GM21526 (cell line): ENCODE measurements around the gene PHACTR1.

Experiments used
- ATAC-seq: cut with Tn5 transposase; IDR thresholded peaks from one replicate; pipeline ENCODE4 v1.9.1; 2021; ENCODE audit warnings: moderate library complexity; ENCODE audit not compliant: unreplicated experiment, low FRiP score

PHACTR1 gene

DNA sequence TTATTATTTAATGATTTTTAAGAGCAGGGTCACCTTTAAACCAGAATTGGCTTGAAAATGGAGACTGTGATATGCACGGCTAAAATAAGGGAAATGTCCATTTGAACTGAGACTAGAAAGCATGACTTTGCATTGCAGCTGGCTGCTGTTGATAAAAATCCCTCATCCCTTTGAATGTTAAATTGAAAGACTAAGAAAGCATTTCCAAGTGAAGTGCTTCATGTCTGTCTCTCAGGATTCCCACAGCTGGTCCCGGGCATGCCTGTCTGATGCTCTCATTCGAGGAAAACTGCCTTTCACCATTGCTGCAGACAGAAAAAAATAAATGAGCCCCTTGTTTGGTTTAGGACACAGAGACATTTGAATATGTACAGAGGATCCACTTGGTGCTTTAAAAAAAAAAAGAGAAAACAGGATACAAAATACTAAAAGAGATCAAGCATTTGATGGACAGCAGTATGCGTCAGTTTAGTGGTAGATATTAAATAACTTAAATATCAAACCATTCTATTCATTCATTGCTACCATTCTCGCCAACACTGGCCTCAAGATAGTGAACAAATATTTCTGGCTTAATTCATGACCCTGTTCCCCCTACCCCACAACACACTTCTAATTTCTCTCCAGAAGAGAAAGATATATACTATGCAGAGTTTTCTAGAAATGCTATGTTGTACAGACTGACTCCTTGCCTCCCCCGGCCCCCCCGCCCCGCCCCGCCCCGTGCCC, 556.8 kb downstream of the PHACTR1 start:
- ATAC-seq, result no peak

DNA sequence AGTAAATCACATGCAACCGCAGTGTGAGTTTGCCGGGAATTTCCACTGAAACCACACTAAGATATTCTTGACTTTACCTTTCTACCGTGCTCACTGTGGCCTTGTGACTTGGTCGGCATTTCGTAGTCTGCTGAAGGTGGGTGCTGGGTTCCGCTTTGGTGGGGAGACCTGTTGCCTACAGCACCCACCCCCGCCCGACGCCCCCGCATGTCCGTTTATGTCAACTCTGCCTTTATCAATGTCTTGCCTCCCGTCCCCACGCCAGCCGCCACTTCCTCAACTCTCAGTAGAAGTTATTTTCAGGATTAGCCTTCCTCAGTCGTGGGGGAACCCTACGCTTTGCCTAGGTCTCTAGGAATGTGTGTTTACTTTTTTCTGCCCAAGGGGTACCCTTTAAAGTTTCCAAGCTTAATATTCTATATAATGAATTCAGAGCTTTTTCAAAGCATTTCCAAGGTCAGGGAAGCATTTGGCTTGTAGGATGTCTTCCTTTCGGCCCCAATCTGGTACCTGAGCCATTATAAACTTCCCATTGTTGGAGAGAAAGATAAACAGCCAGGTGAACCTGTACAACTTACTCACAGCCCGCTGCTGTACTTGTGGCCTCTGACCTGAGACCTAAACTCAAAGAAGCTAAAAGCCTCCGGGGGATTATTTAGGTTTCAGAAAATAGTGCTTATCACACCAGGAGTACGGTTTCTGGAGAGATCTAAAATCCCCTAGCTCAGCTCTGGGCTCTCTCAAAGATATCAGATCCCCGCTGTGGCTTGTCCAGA, 557.6 kb downstream of the PHACTR1 start:
- no peak for ATAC-seq

DNA sequence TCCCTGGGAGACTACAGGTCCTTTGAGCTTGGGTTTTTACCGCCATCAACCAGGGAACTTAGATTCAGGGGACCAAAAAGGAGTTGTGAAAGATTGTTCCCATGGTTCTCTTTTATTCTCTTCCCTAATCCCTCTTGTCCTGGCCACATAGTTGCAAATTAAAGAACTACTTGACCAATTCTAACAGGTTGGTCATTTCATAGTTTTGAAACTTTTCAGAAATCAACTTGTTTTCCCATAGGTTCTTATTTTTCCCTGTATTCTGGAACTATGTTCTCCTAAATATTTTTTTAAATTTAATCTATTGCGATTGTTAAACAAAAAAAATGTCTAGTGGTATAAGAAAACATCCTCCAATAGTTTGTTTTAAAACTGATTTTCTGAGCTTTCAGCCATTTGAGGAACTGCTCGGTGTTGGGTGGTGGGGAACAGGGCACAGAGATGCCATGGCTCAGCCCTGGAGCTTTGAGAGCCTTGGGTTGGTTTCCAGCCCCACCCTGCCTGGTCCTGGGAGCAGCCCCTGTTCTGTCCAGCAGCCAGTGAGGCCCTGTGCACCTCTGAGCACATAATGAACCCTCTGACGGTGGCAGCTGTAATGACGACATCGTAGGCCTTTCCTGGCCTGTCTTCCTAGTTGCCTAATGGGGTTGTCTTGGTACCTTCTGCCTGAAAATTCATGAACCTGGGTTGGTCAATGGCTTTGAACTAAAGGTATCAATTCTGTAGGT, 558.3 kb downstream of the PHACTR1 start:
- ATAC-seq, result no peak

DNA sequence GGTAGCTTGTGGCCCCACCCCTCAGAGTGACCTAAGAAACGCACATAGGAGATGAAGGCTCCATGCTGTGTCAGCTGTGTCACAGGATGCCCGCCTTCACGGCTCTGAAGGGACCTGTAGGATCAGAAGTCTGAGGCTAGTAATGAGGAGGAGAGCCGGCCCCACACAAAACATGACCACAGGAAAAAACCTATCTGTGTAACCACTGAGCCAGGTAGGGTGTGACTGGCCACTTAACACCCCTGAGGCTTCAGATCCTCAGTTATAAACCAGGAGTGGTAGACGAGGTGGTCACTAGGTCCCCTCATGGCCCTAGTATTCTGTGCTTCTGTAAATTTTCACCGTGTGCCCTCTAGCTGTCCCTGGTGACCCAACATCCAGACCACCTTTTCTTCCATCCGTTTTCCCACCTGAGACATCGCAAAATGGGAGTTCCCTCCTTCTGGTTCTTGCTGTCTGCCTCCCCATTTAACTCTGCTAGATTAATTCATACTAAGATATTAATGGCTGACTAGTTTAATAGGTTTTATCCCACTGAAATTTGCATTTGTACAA, 558.9 kb downstream of the PHACTR1 start:
- no peak for ATAC-seq

DNA sequence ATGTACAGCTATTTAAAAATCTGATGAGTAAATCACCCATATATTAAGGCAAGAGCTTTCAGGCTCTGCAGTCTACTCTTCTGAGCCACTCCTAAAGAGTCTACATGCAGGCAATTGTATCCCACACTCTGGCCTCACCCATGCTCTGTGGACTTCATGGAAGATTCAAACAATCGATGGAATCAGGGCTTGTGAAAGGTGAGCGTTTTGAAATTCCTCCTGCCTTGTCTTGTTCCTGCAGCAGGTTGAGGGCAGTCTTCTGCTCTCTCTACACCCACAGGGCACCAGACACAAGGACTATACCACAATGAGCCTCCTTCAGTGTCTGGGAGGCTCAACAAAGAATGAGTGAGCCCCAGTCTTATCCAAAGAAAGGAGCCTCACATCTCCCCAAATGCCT, 560.7 kb downstream of the PHACTR1 start:
- no peak for ATAC-seq

DNA sequence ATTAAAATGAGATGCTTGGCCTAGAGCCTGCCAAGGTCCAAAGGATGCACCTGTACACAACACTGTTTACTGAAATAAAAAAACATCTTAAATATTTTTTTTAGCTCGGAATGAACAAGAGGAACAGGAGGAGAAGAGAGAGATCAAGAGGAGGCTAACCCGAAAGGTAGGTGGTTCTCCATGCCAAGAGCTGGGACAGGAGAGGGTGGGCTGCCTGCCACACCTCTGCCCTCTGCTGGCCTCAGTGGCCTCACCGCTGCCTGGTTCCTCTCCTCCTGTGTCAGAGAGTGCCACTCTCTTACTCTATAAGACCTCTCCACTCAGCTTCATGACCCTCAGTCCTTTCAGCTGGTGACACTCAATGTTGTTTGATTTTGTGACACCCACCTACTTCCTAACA, 561.6 kb downstream of the PHACTR1 start:
- no peak for ATAC-seq

DNA sequence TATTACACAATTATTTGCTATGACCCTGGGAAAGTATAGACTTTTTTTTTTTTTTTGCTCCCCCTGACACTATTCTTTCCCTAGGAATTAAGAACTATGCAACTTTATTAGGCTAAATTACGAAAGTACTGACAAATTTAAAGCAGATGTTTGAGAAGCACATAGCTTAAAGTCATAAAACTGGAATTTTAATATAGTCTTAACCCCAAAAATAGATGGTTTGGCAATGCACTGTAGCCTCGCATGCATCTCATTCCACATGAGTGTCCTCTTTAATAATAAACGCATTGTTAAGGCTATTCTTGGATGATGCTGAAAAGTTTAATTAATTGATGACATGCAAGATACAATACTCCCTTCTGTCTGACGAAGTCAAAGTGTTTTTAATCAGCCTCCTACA, 562.4 kb downstream of the PHACTR1 start:
- no peak for ATAC-seq

DNA sequence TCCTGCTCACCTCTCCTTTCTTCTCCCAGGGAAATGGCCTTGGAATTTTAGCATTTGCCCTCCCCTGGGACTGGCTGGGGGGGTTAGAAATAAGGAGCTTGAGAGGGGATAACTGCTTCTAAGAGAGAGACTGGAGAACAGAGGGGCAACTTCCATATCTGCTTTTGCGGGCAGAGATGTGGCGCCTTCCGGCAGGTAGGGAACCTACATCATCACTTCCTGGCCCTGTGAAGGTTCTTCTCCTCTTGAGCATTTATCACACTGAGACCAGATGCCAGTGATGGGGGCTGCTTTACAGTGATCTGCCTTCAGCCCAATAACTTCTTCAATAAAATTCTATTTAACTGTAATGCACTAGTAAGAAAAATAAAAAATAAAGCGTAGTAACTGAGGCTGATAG, 563.7 kb downstream of the PHACTR1 start:
- ATAC-seq, result no peak

DNA sequence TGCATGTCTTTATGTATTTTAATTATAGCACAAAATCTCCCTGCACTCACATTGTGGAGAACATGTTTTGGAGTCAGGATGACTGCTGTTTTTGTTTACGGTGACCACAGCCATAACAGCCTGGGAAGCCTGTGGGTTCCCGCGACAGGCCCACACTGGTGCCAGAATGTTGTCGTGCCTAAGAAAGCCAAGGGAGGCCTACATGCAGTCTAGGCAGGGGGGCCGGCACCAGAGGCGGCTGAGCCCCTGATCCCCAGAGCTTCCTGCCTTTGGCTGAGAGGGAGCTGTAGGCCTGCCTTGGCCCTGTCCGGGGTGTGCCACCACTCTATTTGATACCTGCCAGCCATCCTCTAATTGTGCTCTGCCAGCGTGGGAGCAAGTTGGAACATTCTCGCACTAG, 565.1 kb downstream of the PHACTR1 start:
- ATAC-seq, result no peak

DNA sequence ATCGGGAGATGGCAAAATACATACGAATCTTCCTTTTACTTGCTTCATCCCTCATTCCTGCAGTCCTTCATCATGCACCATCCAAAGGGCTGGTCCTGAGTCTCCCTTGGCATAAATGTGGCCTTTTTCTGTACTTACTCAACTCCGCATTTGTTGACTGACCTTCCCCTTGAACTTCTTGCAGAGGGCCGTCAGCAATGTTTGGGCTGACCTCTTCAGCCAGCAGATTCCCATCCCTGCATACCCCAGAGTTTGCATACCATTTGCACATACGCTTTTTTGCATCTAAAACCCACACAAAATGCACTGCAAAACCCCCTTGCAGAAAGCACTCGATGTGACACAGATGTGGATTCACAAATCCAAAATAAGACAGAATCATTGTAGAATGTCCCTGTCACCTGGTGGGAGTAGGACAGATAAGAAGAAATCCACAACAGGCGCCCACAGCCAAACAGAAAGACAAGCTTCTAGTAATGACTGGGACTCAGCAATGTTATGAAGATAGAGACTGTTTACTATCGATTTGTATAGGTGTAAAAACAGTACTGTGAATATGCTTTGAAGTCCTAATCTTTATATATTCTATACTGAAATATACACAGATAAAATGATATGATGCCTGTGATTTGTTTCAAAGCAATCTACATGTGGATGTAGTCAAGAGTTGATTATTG, 566.0 kb downstream of the PHACTR1 start:
- ATAC-seq, result no peak

DNA sequence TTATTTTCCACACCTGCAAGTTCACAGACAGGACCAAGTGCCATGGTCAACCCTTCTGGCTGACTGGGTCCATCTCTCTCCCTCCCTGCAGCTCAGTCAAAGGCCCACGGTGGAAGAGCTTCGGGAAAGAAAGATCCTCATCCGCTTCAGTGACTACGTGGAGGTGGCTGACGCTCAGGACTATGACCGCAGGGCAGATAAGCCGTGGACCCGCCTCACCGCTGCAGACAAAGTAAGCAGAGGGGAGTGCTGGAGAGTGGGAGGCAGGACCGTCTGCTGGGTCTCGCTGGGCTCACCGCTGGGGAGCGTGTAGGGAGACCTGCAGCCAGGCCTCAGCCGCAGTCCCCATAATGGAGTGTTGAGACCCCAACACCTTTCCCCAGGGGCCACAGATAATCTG, 566.8 kb downstream of the PHACTR1 start:
- ATAC-seq, result no peak

DNA sequence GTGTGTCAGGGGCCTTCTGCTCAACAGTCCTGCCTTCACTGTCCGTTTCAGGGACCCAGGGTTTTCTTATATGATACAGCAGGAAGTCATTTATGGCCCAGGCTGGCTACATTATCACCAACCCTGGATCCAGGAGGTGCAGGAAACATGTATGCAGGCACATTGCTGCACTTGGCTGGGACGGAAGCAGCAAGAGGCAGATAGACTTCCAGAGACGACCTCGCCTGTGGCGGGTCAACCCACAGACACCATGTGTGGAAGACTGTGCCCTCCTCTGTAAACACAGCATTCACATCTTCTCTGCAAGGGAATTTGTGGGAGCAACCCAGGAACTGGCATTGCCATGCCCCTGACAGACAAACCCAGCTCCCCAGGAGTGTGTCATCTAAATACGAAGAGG, 568.1 kb downstream of the PHACTR1 start:
- no peak for ATAC-seq

DNA sequence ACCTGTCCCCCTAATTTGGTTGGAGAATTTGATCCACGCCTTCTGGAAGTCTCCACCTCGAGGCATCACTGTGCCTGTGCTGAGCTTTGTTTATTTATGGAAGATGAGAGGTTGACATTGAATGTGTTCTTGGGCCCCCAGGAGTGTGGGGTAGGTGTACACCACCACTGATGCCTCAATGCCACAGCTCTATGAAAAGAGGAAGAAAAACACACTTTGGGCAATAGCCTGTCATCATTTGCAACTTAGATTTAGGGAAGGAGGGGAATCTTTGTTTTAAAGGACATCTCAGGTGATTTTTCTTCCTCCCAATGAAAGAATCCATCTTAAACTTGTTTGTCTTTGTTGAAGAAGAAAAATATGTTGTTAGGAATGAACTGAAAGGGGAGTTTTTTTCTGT, 569.1 kb downstream of the PHACTR1 start:
- peak; percentile 21 for ATAC-seq

DNA sequence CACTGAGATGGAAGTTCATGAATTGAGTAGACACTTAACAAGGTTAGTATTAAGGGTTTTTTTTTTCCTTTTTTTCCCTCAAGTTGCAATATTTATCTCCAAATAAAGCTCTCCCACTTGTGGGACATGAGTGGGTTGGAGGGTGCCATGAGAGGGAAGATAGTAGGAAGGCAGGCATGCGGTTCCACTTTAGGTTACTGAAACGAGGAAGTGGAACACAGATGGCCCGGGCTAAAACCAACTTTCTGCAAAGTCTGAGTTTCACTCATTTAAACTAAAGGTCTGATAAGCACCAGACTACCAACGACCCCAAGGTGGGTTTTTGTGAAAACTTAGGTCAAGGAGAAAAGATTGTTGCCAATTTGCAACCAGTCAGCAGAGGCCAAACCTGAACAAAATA, 569.6 kb downstream of the PHACTR1 start:
- peak; percentile 51 for ATAC-seq

DNA sequence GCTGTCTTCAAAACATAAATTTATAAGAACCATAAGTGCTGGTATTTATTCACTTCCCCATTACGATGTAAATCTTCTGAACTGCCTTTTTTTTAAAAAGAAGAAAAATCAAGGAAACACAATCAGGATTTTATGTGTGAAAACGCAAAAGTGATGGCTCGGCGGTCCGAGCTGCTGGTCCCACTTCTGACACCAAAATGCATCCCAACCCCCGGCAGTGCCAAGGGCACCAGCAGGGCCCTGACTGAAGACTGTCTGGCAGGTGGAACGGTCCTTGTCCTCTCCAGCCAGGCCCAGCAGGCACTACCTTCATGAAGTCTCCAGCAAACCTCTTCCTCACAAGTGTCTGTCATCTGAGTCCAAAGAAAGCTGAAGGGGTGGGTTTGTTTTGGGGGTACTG, 570.5 kb downstream of the PHACTR1 start:
- no peak for ATAC-seq

DNA sequence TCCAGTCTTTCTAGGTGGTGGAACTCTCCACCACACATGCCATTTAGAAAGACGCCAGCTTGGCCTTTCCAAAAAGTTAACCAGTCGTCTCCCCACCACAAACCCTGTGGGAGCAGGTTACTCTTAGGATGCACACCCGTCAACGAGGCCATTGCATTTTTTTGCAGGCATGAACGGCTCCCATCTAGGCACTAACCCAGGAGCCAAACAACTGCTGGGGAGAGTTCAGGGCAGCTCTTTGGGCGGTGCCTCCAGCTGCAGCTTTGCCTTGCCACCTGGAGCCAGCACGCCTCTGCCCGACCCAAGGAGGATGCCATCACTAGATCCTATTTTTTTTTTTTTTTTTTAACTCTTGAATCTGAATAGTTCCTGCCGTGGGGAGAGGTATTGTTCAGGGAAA, 571.9 kb downstream of the PHACTR1 start:
- no peak for ATAC-seq

DNA sequence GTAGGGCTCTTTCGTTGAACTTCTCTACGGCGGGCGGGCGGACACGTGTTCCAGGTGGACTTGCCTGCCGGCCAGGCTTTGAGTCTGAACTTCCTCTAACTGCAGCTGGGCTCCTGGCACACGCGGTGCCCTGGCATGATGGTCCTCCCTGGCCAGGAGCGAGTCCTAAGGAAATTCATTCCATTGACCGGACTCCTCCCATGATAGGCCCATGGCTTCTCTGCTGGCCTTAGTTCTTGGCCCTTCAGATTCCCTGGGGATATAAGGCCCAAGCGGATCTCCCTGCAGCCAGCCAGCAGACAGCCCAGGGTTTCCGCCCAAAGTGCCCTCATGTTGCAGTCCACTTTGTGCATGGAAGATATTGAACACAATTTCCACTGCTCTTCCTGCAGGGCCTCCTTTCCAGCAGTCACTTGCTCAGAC, 572.4 kb downstream of the PHACTR1 start:
- no peak for ATAC-seq

DNA sequence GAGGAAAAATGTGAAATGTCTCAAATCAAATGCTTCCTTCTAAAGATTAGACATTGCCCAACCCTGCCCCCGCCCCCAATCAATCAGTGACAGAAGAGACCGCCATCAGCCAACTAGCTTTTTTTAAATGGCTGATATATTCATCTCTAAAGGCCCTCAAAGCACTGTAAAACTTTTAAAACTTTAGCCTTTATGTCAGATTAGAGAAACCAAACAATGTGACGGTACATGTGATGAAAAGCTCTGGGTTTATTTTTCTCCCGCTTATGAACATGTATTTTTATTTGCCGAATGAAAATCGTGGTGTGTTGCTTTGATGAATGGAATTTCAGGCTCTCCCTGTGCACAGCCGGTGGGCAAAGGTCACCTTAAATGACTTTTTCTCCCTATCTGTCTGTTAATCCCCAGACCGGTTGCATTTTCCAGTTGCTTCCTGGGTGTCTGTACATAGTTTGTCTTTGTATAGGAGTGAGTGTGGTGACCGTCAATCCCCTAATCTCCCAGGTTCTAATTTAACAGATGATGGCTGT, 573.3 kb downstream of the PHACTR1 start:
- no peak for ATAC-seq

DNA sequence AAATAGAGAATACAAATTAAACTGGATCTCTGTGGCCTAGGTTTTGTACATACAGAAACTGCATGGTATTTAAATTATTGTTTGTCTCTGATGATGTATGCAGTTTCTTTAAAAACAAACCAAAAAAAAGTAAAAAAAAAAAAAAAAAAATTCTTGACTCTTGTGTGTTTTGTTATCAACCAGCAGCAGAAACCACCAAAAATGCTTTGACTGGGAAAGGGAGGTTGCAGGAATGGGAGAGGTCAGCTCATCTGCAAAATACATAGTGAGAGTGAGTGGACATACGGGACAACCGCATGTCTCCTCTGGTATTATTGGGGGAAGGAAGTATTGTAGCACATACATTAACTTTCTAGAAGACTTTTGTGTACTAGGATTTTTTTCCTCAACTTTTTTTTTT, 573.8 kb downstream of the PHACTR1 start:
- ATAC-seq, result no peak

DNA sequence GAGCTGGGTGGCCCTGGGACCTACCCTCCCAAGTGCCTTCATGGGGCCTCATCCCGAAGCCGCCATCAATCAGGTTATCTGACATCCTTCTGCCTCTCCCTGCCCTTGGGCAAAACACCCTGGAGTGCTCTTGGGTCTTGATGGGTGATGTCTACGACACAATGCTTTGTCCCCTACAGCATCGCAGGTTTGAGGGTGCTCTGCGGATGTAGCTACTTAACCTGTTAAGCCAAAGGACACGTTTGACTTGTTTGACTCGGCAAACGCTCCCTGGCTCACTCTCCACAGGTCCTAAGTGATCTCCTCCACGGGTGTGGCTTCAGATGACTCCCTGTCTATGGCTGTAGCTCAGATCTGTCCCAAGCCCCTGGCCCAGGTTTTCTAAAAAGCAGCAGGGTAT, 576.2 kb downstream of the PHACTR1 start:
- ATAC-seq, result no peak
